HuH-7.5 (cell line): ENCODE measurements around the gene PAPOLA.

Source experiments
- DNase-seq: peaks from one replicate; pipeline ENCODE4 v3.0.0; 2011; ENCODE audit warnings: low spot score

The PAPOLA gene

DNA sequence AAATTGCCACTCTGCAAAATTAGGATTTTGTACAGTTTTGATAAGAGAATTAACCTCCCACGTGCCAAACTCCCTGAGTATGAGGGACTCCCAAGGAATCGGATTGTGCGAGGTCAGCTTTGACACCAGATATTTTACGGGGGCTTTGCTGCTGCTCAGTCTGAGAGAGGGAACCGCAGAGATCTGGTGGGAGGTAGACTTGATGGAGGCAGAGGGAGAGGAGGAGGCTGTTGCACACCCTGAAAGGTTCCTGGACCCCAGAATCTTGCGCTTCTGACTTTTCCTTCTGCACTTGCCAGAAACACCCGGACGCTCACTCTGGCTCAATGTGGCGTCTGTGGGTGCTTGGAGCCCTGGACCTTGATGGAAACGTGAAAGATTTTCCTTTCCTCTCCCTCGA is 83.9 kb downstream of the PAPOLA start:
- DNase-seq, result no peak

DNA sequence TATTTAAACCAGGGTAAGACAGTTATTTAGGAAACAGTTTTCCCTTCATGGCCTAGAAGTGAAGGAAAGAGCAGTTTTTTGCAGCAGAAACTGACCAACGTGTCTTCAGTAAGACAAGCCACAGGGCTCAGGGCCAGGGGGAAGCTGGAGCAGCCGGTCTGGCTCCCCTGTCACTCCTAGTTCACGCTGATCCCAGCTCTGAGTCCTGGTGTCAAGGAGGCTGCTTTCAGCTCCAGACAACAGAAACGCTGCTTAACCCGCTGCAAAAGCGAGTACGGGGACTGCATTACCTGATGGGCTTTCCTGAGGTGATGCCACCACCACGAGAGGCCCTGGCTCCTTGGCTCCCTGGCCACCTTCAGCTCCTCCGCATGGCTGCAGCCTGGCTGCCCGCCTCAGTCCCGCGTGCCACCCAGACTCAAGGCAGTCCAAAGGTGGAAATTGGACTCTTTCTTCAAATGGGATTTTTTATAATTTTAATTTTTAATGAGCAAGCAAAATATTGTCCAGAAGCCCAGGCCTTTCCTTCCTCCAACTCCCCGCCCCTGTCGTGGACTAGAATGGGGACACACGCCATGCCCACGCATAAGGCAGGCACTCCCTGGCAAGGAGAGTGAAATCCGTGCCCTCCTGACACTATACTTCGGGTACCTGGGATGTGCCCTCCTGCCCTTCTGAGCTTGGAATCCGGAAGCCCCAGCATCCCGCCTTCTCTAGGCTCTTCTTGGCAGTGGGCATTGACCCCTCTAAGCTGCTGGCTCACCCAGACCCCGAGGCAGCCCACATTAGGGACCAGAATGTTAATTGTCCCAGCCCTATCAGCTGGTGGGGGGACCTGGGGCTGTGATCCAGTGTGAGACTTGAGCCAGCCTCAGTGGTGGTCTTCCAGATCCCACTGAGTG is 85.0 kb downstream of the PAPOLA start:
- DNase-seq, result no peak

DNA sequence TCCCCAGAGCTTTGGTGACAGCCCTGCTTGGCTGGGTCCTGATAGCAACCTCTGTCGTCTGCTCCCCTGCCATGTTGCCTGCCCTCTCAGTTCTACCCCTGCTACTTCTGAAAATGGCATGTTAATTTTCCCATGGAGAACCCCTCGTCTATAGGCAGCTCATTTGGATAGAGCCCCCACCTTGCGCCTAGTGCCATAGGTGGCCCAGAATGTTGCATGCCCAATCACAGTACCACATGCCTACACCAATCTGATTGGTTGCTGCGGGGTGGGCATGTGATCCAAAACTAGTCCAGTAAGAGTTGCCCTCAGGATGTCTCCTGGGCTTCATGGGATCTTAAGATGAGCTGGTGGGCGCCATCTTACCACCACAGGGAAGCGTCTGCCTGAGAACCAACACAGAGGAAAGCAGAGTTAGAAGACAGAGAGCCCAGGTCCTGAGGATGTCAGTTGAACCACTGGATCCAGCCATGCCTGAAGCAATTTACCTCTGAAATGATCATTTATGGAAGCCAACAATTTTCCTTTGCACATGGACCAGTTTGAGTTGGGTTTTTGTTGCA is 85.7 kb downstream of the PAPOLA start:
- no peak for DNase-seq

DNA sequence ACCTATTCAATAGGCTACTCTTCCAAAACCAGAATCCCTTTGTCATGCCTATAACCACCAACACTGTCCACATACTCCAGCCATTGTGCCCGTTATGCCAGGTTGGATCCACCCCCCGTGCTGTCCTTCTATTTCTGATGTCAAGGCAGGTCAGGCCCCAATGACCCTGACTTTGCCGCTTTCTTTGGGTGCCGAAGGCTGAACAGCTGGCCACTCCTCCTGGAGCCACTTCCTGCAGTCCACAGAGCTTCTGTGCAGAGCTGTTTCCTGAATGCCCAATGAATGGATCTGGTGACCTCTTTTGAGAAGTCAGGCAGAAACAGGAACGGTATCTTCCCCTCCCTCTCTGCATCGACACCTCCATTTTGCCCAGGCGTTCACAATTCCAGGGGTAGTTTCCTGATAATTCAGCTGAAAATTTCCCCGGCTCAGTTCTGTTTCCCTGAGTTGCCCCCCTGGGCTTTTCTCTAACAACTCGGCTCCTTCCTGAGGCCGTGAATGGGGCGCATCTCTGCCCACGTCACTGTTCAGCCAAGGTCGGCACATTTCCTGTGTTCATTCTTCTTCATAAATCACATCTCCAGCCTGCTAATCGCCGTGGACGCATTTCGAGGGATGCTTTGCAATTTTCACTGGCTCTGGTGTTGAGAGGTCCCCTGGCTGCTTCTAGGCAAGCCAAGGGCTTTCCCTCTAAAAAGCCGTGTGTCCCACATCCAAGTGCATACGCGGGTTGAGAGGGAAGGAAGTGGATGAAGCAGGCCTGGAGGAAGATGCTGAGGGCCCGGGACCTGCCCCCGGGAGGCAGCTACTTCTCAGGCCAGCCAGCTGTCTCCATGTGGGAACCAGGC is 86.5 kb downstream of the PAPOLA start:
- DNase-seq, result no peak

DNA sequence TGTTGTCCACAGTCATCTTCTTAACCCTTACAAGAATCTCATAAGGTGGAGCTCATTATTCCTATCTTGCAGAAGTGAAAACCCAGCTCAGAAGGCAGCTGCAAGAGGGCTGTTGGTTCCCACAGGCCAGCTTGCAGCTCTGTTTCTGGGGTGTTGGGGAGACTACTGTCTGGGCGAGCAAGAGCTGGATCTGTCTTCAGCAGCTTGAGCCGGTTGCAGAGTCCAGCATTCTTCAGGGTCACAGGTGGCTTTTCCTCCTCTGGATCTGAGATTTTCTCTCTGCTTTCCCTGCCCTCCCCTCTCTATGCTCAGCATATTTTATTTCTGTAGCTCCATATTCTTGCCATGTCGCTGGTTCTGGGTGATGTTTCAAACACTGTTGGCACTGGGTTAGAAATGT is 87.4 kb downstream of the PAPOLA start:
- no peak for DNase-seq

DNA sequence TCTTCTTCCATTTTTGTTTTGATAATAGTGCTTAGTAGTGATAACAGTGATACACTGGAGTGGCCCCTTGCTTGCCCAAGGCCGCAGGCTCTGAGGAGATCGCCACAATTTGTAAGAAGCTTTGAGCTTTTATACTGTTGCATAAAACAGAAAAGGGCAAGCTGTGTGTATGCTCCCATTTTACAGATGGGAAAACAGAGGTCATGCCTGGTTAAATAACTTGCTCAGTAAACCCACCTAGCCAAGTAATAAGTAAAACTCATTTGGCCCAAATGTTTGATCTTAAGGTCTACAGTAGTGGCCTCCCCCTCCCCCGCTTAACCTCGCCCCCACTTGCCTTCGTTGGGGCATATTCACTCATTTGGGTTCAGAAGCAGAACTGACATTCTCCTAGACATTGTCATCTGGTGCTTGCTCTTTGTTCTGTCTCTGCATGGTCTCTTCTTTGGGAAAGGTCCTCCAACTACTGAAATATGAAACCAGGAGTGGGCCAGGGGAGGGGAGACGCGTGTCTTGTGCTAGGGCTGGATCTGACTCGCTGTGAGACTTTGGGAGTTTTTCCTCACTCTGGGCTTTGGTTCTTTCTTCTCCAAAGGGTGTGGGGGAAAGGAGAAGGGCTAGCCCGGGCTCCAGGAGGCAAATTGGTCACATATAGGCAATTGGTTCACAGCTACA is 88.1 kb downstream of the PAPOLA start:
- no peak for DNase-seq

DNA sequence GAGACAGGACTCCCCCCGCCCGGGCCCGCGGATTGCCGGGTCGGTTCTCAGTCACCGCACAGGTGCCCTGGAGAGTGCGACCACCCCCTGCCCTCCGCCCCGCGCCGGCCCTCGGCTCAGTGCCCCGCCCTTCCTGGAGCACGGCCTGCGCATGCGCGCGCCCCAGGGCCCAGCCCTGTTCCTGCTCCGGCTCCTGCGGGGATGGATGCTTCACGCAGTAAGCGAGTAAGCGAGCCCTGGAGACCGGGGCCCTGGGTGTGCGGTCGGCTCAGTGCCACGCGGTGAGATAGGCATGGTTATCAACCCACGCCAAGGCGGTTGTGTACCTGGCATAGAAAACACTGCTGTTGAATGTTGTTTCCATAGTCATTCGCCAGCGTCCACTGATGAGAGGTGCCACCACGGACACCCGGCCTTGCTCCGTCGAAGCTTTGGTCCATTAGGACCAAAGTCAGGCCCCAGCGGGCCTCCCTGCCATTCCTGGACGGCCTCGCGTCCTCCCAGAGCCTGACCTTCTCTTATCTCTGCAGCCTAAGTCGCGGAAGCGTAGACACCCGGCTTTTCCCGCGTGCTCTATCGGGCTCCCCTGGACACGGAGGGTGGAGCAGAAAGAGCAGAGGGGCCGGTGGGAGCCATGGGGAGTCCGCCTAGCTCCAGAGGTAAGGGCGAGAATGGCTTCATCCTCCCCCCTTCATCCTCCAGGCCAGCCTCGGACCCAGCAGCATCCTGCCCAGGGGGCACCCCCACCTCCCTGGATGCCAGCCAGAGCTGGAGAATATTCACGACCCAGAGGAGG is 90.6 kb downstream of the PAPOLA start:
- peak; percentile 33 for DNase-seq

DNA sequence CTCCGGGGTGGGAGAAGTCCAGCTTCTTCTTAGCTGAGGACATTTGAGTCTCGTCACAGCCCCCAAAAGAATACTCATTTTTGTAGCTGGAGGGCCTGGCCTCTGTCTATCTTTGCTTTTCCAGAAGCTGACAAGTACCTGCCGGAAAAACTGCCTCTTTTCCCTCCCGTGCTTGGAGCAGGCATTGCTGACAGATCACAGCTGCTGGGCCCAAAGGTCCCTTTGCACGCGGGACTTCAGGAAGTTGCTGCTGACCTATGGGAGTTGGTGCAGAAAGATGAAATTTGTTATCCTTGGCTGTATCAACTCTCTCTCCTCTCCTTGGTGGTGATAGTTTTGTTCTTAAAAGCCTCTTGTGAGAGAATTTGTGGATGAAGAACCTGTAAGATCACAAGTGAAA is 92.8 kb downstream of the PAPOLA start:
- no peak for DNase-seq

DNA sequence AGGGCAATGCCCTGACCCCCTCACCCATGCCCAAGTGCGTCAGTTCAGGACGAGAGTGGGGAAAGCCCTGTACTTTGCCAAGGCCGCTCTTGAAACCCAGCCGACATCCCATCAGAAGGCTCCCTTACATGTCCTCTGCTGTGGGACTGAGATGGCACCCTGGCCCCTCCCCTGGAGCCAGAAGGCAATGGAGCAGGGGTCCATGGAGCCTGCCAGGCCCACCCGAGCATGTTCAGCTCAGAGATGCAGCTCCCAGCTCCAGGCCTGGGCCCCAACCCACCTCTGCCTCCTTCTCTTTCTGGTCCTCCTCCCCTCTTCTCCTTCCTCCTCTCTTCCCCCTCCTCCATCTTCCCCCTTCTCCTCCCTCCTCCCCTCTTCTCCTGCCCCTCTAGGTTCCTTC is 95.5 kb downstream of the PAPOLA start:
- DNase-seq, result no peak

DNA sequence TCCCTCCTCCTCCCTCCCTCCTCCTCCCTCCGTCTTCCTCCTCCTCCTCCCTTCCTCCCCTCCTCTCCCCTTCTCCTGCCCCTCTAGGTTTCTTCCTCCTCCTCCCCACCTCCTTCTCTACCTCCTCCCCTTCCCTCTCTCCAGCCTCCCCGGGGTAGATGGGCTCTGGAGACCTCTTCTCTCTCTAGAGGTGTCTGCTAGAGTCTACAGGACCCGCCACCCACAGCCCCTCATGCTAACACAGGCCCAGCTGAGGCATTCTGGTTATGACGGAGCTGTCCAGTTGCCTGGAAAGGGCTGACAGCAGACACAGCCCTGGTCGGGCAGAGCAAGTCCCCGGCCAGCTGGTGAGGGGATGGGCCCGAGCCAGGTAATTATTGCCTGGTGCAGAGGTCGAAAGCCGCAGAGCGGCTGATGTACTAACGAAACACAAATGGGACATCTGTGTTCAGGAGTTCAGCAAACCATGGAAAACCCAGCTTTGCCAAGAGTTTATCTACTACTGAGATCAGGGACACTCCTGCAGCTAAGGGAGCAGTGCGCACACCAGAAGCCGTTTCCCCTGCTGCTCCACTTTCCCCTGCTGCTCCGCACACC is 96.2 kb downstream of the PAPOLA start:
- DNase-seq, result no peak

DNA sequence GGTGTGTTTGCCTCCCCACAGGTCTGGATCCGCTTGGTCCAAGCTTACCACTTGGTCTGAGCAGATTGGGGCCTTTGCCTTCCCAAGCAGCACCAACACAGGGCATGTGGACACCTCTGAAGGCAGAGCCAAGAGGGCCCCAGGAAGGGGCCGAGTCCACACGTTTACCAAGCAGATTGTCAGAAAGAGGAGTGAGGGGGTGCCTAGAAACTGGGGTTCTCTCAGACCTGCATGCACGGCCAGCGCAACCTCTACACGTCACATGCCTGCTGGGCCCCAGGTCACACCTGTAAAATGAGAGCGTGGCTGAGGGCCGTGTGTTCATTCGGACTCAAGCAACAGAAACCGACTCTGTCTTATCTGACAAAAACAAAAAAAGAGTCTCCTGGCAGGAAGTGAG is 96.9 kb downstream of the PAPOLA start:
- DNase-seq, result no peak

DNA sequence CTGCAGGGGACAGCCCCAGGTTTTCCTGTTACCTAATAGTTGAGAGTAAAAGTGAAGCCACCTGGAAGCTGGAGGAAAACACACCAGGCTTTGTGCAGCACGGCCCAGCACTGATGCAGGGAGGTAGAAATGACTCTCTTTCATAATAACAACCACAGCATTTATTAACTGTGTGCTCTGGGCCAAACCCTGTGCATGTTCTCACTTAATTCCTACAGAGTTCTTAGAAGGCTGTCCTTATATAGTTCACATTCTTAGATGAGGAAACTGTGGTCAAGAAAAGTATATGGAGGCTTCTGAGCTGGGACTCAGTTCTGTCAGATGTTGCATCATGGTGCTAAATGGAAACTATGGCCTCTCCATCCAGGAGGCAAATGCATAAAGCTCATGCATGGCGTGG is 100.0 kb downstream of the PAPOLA start:
- no peak for DNase-seq

DNA sequence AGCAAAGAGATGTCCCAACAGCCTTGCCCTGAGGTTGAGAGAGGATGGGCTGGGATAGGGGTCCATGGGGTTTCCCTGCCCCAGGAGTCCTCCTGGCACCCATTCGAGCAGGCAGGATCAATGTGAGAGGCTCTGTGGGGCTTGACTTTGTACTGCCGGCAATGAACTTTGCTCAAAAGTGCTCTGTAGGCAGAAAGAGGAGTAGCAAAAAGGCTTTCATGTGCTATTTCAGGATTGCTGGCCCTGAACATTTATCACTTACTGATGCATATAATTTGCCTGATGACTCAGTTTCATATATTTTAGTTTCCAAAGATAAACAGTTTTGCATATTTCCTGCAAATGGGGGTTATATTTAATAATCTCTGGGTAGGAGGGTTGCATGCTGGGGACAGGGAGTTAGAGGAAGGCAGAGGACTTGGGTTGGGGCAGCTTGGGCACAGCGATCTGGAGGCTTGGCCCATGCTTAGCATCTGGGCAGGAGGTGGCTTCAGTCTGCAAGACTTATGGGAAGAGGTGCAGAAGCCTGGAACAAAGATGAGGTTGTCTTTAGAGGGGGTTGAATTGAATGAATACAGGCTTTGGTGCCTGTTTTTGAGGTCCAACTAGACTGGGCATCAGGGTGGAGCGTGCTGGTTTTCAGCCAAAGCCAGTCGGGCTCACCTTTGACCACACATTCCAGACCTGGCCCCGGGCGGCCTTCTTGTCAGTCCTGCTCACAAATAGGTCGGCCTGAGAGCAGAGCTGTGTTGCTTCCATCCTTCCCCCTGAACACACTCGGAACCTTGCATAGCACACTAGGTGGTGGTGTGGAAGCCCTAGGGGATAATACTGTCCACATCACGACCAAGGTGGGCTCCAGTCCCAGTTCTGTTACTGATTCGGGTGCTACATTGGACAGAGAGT is 101.4 kb downstream of the PAPOLA start:
- DNase-seq, result no peak

DNA sequence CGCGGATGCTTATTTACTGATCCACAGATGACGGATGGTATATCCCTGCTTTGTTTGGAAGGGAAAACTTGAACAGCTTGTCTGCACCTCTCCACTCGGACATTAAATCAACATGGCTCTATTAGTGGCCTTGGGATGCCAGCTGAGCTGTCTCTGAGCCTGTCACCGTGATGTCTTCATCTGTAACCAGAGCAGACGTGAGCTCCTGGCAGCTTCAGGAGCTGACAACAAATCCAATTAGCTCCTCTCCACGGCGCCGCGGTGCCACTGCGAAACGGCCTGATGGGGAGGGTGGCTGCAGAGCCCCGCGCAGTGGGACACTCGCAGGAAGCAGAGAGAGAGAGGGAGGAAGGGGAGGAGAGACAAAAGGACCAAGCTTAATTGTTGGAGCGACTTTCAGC is 112.3 kb downstream of the PAPOLA start:
- DNase-seq, result no peak

DNA sequence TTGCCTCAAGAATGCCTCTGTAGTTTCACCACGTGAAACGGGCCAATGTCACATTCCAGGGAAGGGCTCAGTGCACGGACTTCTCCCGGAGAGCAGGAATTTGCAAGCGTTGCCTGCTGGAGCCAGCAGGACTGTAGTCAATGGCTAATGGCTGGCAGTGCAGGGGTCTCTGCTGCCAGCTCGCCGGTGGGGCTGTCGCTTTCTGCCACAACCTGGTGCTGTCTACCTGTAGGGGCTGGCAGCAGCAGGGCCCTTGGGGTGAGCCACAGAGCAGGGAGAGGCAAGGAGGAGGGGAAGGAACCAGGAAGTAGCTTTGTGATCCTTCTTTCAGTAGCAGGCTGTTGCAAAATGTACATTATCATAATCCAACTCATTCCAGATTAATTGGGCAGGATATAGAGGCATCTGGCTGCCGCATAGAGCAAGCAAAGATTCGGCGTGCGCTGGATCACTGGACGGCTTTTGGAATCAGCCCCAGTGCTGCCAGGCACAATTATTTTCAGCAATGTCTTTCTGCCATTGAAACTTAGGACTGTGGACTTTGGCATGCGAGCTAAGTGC is 114.1 kb downstream of the PAPOLA start:
- DNase-seq, result no peak
